GM23248 (cell line): ENCODE measurements around the gene PELI2.

ENCODE experiments used
- EZH2 ChIP-seq: fragments of 200-600 bp; sonication (generic); IDR thresholded peaks from 2 replicates; pipeline ENCODE4 v1.6.1; 2018; ENCODE audit warnings: antibody characterized with exemption, mild to moderate bottlenecking; ENCODE audit not compliant: insufficient read depth, poor library complexity, severe bottlenecking
- EZH2phosphoT487 ChIP-seq: fragments of 200-600 bp; sonication (generic); IDR thresholded peaks from 2 replicates; pipeline ENCODE4 v1.6.1; 2018; ENCODE audit warnings: antibody characterized with exemption, moderate library complexity, mild to moderate bottlenecking, low read depth; ENCODE audit not compliant: insufficient read depth

GRCh38 chr14:56180754-56181542 lies 62.7 kb downstream of the PELI2 start:
- TF ChIP-seq EZH2 (no peak), EZH2phosphoT487 (no peak)
